Esophagus squamous epithelium (tissue), 5 donors: ENCODE measurements around the gene GALNT10. TPM values are rescaled to one million over a fixed set of nuclear protein-coding genes. Genes with fewer than 3 reads are reported as not detected.

Source experiments
- DNase-seq: peaks from one replicate; lab custom pipeline; 2025; lab: John Stamatoyannopoulos, UW
- H3K27ac ChIP-seq, 4 donors: fragments of 200-600 bp; sonication (generic); one replicate each; pipeline ENCODE4 v1.5.1; 2016 to 2019; ENCODE audit warnings: mild to moderate bottlenecking in 1 of 4
- H3K27me3 ChIP-seq, 4 donors: fragments of 200-600 bp; sonication (generic); 1 replicate in 3 of 4; 2 replicates in 1 of 4; pipeline versions ENCODE4 v1.5.1 to v1.6.0; 2017 to 2021; ENCODE audit warnings: antibody characterized with exemption in 1 of 4
- H3K36me3 ChIP-seq, 3 donors: fragments of 200-600 bp; sonication (generic); one replicate each; pipeline ENCODE4 v1.5.1; 2016 to 2019
- H3K4me1 ChIP-seq, 3 donors: fragments of 200-600 bp; sonication (generic); one replicate each; pipeline ENCODE4 v1.5.1; 2017 to 2019
- H3K4me3 ChIP-seq, 4 donors: fragments of 200-600 bp; sonication (generic); 1 replicate in 3 of 4; 2 replicates in 1 of 4; pipeline ENCODE4 v1.5.1; 2016 to 2019; ENCODE audit warnings: mild to moderate bottlenecking in 2 of 4, moderate library complexity in 1 of 4
- H3K9me3 ChIP-seq, 3 donors: fragments of 200-600 bp; sonication (generic); one replicate each; pipeline ENCODE4 v1.5.1; 2016 to 2019
- POLR2A ChIP-seq, 4 donors: fragments of 450-650 bp; IDR thresholded peaks; one replicate each; pipeline ENCODE4 v1.6.1; 2017; ENCODE audit warnings: antibody characterized with exemption in 4 of 4, mild to moderate bottlenecking in 4 of 4, moderate library complexity in 3 of 4
- WGBS, 2 donors: methylation state at CpG; one replicate each; pipeline ENCODE4 v1.1.5; 2018; 5-methylcytosine and 5-hydroxymethylcytosine counted together
- intact Hi-C: fragments of 100-400 bp; cut with DNase I; formaldehyde crosslinking; loops from one replicate; pipeline ENCODE4 v1.15.0; 2022
- total RNA-seq, 4 donors: library from RNA; depleted of rRNA; stranded (reverse); fragments of >200 nt; gene quantifications; one replicate each; pipeline ENCODE4 v1.1.0, GENCODE V29; 2016
- TF ChIP-seq, protein P1 (sequence below), 6 experiments: fragments of 450-650 bp in 4 of 6; fragments of 200-600 bp in 2 of 6; sonication (generic) in 2 of 6; IDR thresholded peaks; one replicate each; pipeline ENCODE4 v1.5.1; 2016 to 2019; ENCODE audit warnings: antibody characterized with exemption in 6 of 6, mild to moderate bottlenecking in 4 of 6, moderate library complexity in 4 of 6
- donor health status: DM: yes; HTN: yes; CAD: no.

The GALNT10 gene
- total RNA-seq, 4 donors from 2014 or later: 3.6 to 47.2 (median 9.0) TPM

DNA sequence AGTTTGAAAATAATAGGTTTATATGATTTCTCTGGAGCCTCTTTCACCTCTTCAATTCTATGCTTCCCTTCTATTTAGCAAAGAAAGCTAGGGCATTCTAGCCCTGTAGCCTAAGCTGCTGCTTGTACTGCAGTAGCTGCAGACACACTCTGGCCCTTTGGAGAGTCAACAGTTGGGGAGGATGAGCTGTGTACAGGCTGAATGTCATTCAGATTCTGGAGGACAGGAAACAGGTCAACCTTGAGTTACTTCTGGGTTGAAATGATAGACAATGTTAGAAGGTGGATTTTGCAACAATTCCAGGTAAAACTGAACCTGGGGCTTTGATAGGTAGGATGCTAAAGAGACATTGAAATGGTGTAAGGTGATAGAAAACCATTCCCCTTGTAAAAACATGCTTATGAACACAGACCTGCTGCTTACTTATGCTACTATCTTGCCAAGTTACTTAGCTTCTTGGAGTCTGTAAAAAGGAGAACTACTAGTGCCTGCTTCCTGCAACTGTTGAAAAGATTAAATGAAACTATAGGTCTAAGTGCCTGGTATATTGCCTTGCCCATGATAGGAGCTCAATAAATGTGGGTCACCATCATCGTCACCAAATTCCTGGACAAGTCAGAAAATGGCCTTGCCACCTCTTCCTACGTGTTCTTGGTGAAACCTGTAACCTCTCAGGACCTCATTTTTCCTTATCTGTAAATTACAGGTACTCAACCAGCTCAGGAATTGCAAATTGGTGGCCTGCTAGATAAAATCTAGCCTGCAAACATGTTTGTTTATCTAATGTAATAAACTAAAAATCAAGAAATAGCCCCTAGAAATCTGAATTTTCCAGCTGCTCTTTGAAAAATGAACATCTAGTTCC, 83.7 kb downstream of the GALNT10 start:
- WGBS, 2 donors: 87 to 91% methylated on average over 2 of the region's 2 CpGs
- Histone ChIP-seq H3K4me3 (no peak overlapping the region), H3K27ac (peak overlapping the region in 1 of 4 donors; percentile 49)

DNA sequence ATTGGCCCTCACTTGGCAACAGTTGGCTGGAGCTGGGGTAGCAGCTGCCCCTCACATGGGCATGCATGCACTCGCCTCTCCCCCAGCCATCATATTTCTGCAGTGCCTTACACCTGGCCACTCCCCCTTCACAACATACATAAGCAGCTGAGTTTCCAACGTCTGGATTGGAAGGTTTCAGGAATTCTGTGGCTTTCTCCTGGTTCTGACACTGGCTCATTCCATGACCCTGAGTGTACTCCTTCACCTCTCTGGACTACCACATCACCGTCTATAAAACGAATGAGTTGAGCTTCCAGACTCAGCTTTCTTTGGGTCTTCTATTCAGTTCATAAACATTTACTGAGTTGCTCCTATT, 84.3 kb downstream of the GALNT10 start:
- no peak for DNase-seq
- no peaks in the 10 kb centered on the region for H3K36me3 ChIP-seq
- intact Hi-C loops: no loop called here
- no peak overlapping the region for H3K4me3 ChIP-seq
- no peaks in the 10 kb centered on the region for H3K9me3 ChIP-seq
- WGBS, 2 donors: 58% methylated on average over 4 of the region's 4 CpGs
- no peak for TF ChIP-seq POLR2A (IDR thresholded peaks at IDR 0.05)
- TF ChIP-seq, protein P1, sequence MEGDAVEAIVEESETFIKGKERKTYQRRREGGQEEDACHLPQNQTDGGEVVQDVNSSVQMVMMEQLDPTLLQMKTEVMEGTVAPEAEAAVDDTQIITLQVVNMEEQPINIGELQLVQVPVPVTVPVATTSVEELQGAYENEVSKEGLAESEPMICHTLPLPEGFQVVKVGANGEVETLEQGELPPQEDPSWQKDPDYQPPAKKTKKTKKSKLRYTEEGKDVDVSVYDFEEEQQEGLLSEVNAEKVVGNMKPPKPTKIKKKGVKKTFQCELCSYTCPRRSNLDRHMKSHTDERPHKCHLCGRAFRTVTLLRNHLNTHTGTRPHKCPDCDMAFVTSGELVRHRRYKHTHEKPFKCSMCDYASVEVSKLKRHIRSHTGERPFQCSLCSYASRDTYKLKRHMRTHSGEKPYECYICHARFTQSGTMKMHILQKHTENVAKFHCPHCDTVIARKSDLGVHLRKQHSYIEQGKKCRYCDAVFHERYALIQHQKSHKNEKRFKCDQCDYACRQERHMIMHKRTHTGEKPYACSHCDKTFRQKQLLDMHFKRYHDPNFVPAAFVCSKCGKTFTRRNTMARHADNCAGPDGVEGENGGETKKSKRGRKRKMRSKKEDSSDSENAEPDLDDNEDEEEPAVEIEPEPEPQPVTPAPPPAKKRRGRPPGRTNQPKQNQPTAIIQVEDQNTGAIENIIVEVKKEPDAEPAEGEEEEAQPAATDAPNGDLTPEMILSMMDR (IDR thresholded peaks at IDR 0.05): no peak
- no peaks in the 10 kb centered on the region for H3K27me3 ChIP-seq
- H3K4me1 ChIP-seq: peaks cover 0 to 44% (median 21%) of the 10 kb centered on the region in 3 donors
- H3K27ac ChIP-seq: no peak overlapping the region

More for the DNA sequence above, 83.7 kb downstream of the GALNT10 start:
- H3K4me1 ChIP-seq: peaks cover 0 to 44% (median 21%) of the 10 kb centered on the region in 3 donors
- no peaks in the 10 kb centered on the region for H3K27me3 ChIP-seq
- no peaks in the 10 kb centered on the region for H3K36me3 ChIP-seq
- H3K9me3 ChIP-seq: no peaks in the 10 kb centered on the region
- intact Hi-C loops: no loop called here
- TF ChIP-seq POLR2A (IDR thresholded peaks at IDR 0.05): no peak
- TF ChIP-seq, protein P1 (IDR thresholded peaks at IDR 0.05): no peak
- DNase-seq: no peak

DNA sequence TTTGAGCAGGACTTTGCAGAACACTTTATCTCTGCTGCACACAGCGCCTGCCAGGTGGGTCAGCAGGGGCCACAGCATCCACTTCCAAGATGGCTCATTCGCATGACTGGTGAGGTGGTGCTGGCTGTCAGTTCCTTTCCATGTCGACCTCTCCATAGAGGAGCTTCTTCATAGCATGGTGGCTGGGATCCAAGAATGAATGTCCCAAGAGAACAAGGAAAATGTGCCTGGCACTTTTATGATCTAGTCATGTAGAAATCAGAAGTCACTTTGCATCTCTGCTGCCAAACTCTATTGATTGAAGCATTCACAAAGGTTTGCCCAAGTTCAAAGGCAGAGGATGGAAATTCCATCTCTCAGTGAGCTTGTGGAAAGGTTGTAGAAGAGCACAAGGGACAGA, 85.0 kb downstream of the GALNT10 start:
- no peaks in the 10 kb centered on the region for H3K27me3 ChIP-seq
- H3K9me3 ChIP-seq: no peaks in the 10 kb centered on the region
- peaks cover 0 to 44% (median 21%) of the 10 kb centered on the region in 3 donors for H3K4me1 ChIP-seq
- H3K4me3 ChIP-seq: no peak overlapping the region
- 90 to 96% methylated on average over 3 of the region's 3 CpGs for WGBS, 2 donors
- TF ChIP-seq POLR2A (IDR thresholded peaks at IDR 0.05): no peak
- TF ChIP-seq, protein P1 (IDR thresholded peaks at IDR 0.05): no peak
- DNase-seq: no peak
- H3K27ac ChIP-seq: no peak overlapping the region
- intact Hi-C loops: no loop called here
- no peaks in the 10 kb centered on the region for H3K36me3 ChIP-seq

DNA sequence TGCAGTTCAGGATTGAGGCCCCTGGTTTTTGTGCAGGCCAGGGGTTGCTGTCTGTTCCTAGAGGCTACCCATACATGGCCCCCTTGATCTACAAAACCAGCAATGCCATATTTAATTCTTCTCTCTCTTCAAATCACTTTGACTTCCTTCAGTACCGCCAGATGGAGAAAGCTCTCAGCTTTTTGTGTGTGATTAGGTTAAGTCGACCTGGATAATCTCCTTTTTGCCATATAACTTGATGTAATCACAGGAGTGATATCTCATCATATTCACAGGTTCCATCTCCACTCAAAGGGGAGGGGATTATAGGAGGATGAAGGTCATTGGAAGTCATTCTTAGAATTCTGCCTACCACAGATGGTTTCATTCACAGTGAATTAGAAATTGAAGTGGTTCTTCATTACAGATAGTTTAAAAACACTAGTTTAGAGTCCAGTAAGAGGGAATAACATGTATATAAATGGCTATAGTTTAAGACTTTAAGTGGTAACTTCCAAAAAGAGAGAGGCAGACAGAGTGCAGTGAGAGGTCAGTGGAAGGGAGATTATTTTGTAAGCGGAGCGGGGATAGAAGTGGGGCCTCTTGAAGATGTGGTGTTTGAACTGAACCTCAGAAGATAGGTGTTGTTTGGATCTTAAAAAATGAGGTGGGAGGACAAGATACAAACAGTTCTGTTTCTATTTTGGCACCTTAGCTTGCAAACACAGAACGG, 85.9 kb downstream of the GALNT10 start:
- H3K9me3 ChIP-seq: no peaks in the 10 kb centered on the region
- H3K27me3 ChIP-seq: no peaks in the 10 kb centered on the region
- peak overlapping the region in 2 of 4 donors; percentile 39 to 52 for H3K27ac ChIP-seq
- peaks cover 0 to 44% (median 21%) of the 10 kb centered on the region in 3 donors for H3K4me1 ChIP-seq
- TF ChIP-seq POLR2A (IDR thresholded peaks at IDR 0.05): no peak
- TF ChIP-seq, protein P1 (IDR thresholded peaks at IDR 0.05): no peak
- WGBS, 2 donors: 66 to 68% methylated on average over 5 of the region's 5 CpGs
- intact Hi-C loops: no loop called here
- H3K36me3 ChIP-seq: no peaks in the 10 kb centered on the region
- no peak for DNase-seq
- H3K4me3 ChIP-seq: no peak overlapping the region

DNA sequence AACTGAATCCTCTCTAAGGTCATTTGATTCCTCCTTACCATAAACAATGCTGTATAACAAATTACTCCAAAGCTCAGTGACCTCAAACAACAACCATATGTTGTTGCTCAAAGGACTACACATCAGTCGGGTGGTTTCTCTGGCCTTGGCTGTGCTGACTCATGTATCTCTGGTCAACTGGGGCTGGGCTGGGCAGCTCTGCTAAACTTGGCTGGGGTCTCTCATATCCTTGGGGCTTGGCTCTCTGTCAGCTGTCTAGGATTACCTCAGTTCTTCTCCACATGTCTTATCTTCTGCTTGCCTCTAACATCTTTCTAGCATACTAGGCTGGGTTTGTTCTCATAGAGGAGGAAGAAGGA, 86.4 kb downstream of the GALNT10 start:
- no peak overlapping the region for H3K4me3 ChIP-seq
- H3K4me1 ChIP-seq: peaks cover 0 to 43% (median 19%) of the 10 kb centered on the region in 3 donors
- intact Hi-C loops: no loop called here
- no peaks in the 10 kb centered on the region for H3K36me3 ChIP-seq
- WGBS, 2 donors: 25 to 64% methylated on average over 1 of the region's 1 CpG
- peak overlapping the region in 2 of 4 donors; percentile 39 to 52 for H3K27ac ChIP-seq
- no peak for TF ChIP-seq POLR2A (IDR thresholded peaks at IDR 0.05)
- TF ChIP-seq, protein P1 (IDR thresholded peaks at IDR 0.05): no peak
- H3K9me3 ChIP-seq: no peaks in the 10 kb centered on the region
- DNase-seq: peak; percentile 7
- no peaks in the 10 kb centered on the region for H3K27me3 ChIP-seq
